Tibial nerve (tissue), 4 donors: Measurements from ENCODE around the gene TMEM178B. TPM values are rescaled to one million over a fixed set of nuclear protein-coding genes. Genes with fewer than 3 reads are reported as not detected.

Experiments
- DNase-seq, 2 donors: peaks; one replicate each; pipeline ENCODE4 v3.0.0-alpha.2; 2019; ENCODE audit warnings: low spot score in 2 of 2
- H3K27ac ChIP-seq, 4 donors: fragments of 200-600 bp; sonication (generic) in 3 of 4; one replicate each; pipeline ENCODE4 v1.5.1; 2017 to 2019; ENCODE audit warnings: mild to moderate bottlenecking in 1 of 4
- H3K27me3 ChIP-seq, 2 donors: fragments of 200-600 bp; sonication (generic) in 1 of 2; one replicate each; pipeline versions ENCODE4 v1.5.1 to v1.6.0; 2017 to 2019
- H3K36me3 ChIP-seq, 3 donors: fragments of 200-600 bp; sonication (generic); one replicate each; pipeline ENCODE4 v1.5.1; 2018 to 2019
- H3K4me1 ChIP-seq, 4 donors: fragments of 200-600 bp; sonication (generic) in 3 of 4; one replicate each; pipeline ENCODE4 v1.5.1; 2017 to 2019
- H3K4me3 ChIP-seq, 4 donors: fragments of 200-600 bp; sonication (generic) in 3 of 4; one replicate each; pipeline ENCODE4 v1.5.1; 2017 to 2019; ENCODE audit warnings: mild to moderate bottlenecking in 1 of 4, moderate library complexity in 1 of 4
- H3K9me3 ChIP-seq, 4 donors: fragments of 200-600 bp; sonication (generic) in 3 of 4; one replicate each; pipeline ENCODE4 v1.5.1; 2017 to 2019
- CTCF ChIP-seq, 5 experiments: fragments of 200-600 bp in 3 of 5; fragments of 450-650 bp in 2 of 5; sonication (generic) in 3 of 5; IDR thresholded peaks; one replicate each; pipeline ENCODE4 v1.5.1; 2016 to 2019; ENCODE audit warnings: antibody characterized with exemption in 5 of 5, mild to moderate bottlenecking in 3 of 5, moderate library complexity in 2 of 5
- EP300 ChIP-seq, 2 donors: sonication (generic); formaldehyde crosslinking; IDR thresholded peaks; one replicate each; pipeline ENCODE4 v1.6.1; 2017; ENCODE audit warnings: antibody characterized with exemption in 2 of 2, mild to moderate bottlenecking in 1 of 2
- POLR2A ChIP-seq, 2 donors: fragments of 450-650 bp; IDR thresholded peaks; one replicate each; pipeline ENCODE4 v1.6.1; 2017; ENCODE audit warnings: antibody characterized with exemption in 2 of 2, mild to moderate bottlenecking in 2 of 2, moderate library complexity in 2 of 2
- WGBS, 2 donors: methylation state at CpG; one replicate each; pipeline ENCODE4 v1.1.5; 2018; 5-methylcytosine and 5-hydroxymethylcytosine counted together
- total RNA-seq, 4 donors: library from RNA; depleted of rRNA; stranded (reverse); fragments of >200 nt; gene quantifications; one replicate each; pipeline ENCODE4 v1.1.0, GENCODE V29; 2016

TMEM178B gene
- total RNA-seq, 4 donors from 2014 or later, result 0.30 to 0.78 (median 0.53) TPM

- TF ChIP-seq EP300 (IDR thresholded peaks at IDR 0.05), result no peak
- TF ChIP-seq POLR2A (IDR thresholded peaks at IDR 0.05), result no peak
- TF ChIP-seq CTCF (IDR thresholded peaks at IDR 0.05), result no peak
- WGBS, 2 donors, result 87 to 89% methylated on average over 5 of the region's 5 CpGs
- no peaks in the 10 kb centered on the region for H3K4me1 ChIP-seq
Measured at GRCh38 chr7:141228482-141228881, 154.6 kb downstream of the TMEM178B start.

GRCh38 chr7:141231018-141231792 lies 157.3 kb downstream of the TMEM178B start:
- Histone ChIP-seq H3K9me3 (no peaks in the 10 kb centered on the region), H3K4me1 (no peaks in the 10 kb centered on the region), H3K36me3 (no peaks in the 10 kb centered on the region), H3K27ac (no peak overlapping the region), H3K4me3 (no peak overlapping the region), H3K27me3 (no peaks in the 10 kb centered on the region)
- no peak for DNase-seq
- TF ChIP-seq CTCF (IDR thresholded peaks at IDR 0.05) (peak in 1 of 5 experiments; percentile 12), EP300 (IDR thresholded peaks at IDR 0.05) (no peak), POLR2A (IDR thresholded peaks at IDR 0.05) (no peak)
- WGBS, 2 donors, result 36 to 44% methylated on average over 5 of the region's 5 CpGs

More at GRCh38 chr7:141228482-141228881, 154.6 kb downstream of the TMEM178B start:
- no peaks in the 10 kb centered on the region for H3K27me3 ChIP-seq
- no peak overlapping the region for H3K4me3 ChIP-seq
- no peak overlapping the region for H3K27ac ChIP-seq
- DNase-seq, result no peak
- H3K36me3 ChIP-seq, result no peaks in the 10 kb centered on the region
- no peaks in the 10 kb centered on the region for H3K9me3 ChIP-seq

- Histone ChIP-seq H3K36me3 (no peaks in the 10 kb centered on the region), H3K4me1 (no peaks in the 10 kb centered on the region), H3K4me3 (no peak overlapping the region), H3K27ac (no peak overlapping the region), H3K27me3 (no peaks in the 10 kb centered on the region), H3K9me3 (no peaks in the 10 kb centered on the region)
- 74 to 77% methylated on average over 4 of the region's 4 CpGs for WGBS, 2 donors
- TF ChIP-seq POLR2A (IDR thresholded peaks at IDR 0.05) (no peak), CTCF (IDR thresholded peaks at IDR 0.05) (no peak), EP300 (IDR thresholded peaks at IDR 0.05) (no peak)
- DNase-seq, result no peak
Measured at GRCh38 chr7:141232286-141233051, 158.6 kb downstream of the TMEM178B start.

GRCh38 chr7:141234335-141235105 lies 160.7 kb downstream of the TMEM178B start:
- H3K9me3 ChIP-seq, result no peaks in the 10 kb centered on the region
- DNase-seq, result no peak
- no peak for TF ChIP-seq CTCF (IDR thresholded peaks at IDR 0.05)
- no peak for TF ChIP-seq POLR2A (IDR thresholded peaks at IDR 0.05)
- TF ChIP-seq EP300 (IDR thresholded peaks at IDR 0.05), result no peak
- H3K36me3 ChIP-seq, result no peaks in the 10 kb centered on the region
- H3K27me3 ChIP-seq, result no peaks in the 10 kb centered on the region
- H3K27ac ChIP-seq, result no peak overlapping the region
- no peak overlapping the region for H3K4me3 ChIP-seq
- 58 to 61% methylated on average over 8 of the region's 8 CpGs for WGBS, 2 donors
- H3K4me1 ChIP-seq, result no peaks in the 10 kb centered on the region
